HG02870 (cell line): ENCODE results near the gene MISP.
A peak's percentile ranks its signal among the peaks of the same experiment; 100 is the strongest.

ENCODE experiments used
- ATAC-seq: cut with Tn5 transposase; IDR thresholded peaks from one replicate; pipeline ENCODE4 v1.9.1; 2021; ENCODE audit warnings: mild to moderate bottlenecking, moderate library complexity; ENCODE audit not compliant: unreplicated experiment

The MISP gene

GRCh38 chr19:795691-796581 is 45.0 kb downstream of the MISP start:
- ATAC-seq = no peak

GRCh38 chr19:796692-797527 is 46.0 kb downstream of the MISP start, which contains the start of gene PTBP1:
PTBP1 (plus strand) TSS chr19:797452; CDS start chr19:797498, 46 bp downstream.
- ATAC-seq = peak; percentile 84

GRCh38 chr19:797528-798414 is 46.9 kb downstream of the MISP start:
- ATAC-seq = peak; percentile 39

- no peak for ATAC-seq
These were observed 47.6 kb downstream of the MISP start for GRCh38 chr19:798415-799075.

- no peak for ATAC-seq
These were observed 48.4 kb downstream of the MISP start for GRCh38 chr19:799076-799881.

- no peak for ATAC-seq
These were observed 49.6 kb downstream of the MISP start for GRCh38 chr19:800360-801029.

- no peak for ATAC-seq
These were observed 50.3 kb downstream of the MISP start for GRCh38 chr19:801030-801860.

GRCh38 chr19:801861-802497 is 51.1 kb downstream of the MISP start:
- no peak for ATAC-seq

GRCh38 chr19:802498-803098 is 51.7 kb downstream of the MISP start:
- ATAC-seq = no peak

GRCh38 chr19:803099-803561 is 52.2 kb downstream of the MISP start:
- no peak for ATAC-seq

- ATAC-seq = no peak
These were observed 52.9 kb downstream of the MISP start for GRCh38 chr19:803686-804418.

- ATAC-seq = no peak
These were observed 53.7 kb downstream of the MISP start for GRCh38 chr19:804419-805165.

- no peak for ATAC-seq
These were observed 54.2 kb downstream of the MISP start for GRCh38 chr19:805166-805551.

- no peak for ATAC-seq
These were observed 55.0 kb downstream of the MISP start for GRCh38 chr19:805600-806550.
